HG03139 (cell line): ENCODE results near the gene ADD2.
"Not testable (repeated sequence)": the region's sequence is repeated elsewhere in the genome, so short reads cannot be mapped to it uniquely, and the experiment has no call there.

Source experiments
- ATAC-seq: cut with Tn5 transposase; IDR thresholded peaks from one replicate; pipeline ENCODE4 v1.9.1; 2021; ENCODE audit not compliant: unreplicated experiment

ADD2 gene

GRCh38 chr2:70676301-70677035, 91.5 kb downstream of the ADD2 start:
- ATAC-seq = no peak

GRCh38 chr2:70675862-70676261, 92.1 kb downstream of the ADD2 start:
- no peak for ATAC-seq

- no peak for ATAC-seq
Measured at GRCh38 chr2:70674636-70675430, 93.2 kb downstream of the ADD2 start.

- no peak for ATAC-seq
Measured at GRCh38 chr2:70673041-70673647, 94.9 kb downstream of the ADD2 start.

GRCh38 chr2:70671092-70671675, 96.8 kb downstream of the ADD2 start:
- ATAC-seq = no peak

- ATAC-seq = no peak
Measured at GRCh38 chr2:70670626-70671025, 97.4 kb downstream of the ADD2 start.

- no peak for ATAC-seq
Measured at GRCh38 chr2:70670202-70670601, 97.8 kb downstream of the ADD2 start.

- no peak for ATAC-seq
Measured at GRCh38 chr2:70668911-70669310, 99.1 kb downstream of the ADD2 start.

- ATAC-seq = no peak
Measured at GRCh38 chr2:70668432-70668831, 99.6 kb downstream of the ADD2 start.

- ATAC-seq = no peak
Measured at GRCh38 chr2:70664525-70664924, 103.5 kb downstream of the ADD2 start.

- ATAC-seq = no peak
Measured at GRCh38 chr2:70663411-70663810, 104.6 kb downstream of the ADD2 start.

- no peak for ATAC-seq
Measured at GRCh38 chr2:70659551-70659950, 108.4 kb downstream of the ADD2 start.

GRCh38 chr2:70658476-70658875, 109.5 kb downstream of the ADD2 start:
- ATAC-seq = no peak

- no peak for ATAC-seq
Measured at GRCh38 chr2:70657246-70657645, 110.8 kb downstream of the ADD2 start.

GRCh38 chr2:70656421-70657010, 111.5 kb downstream of the ADD2 start:
- ATAC-seq = no peak

- ATAC-seq = no peak
Measured at GRCh38 chr2:70655786-70656185, 112.2 kb downstream of the ADD2 start.

- not testable (repeated sequence) for ATAC-seq
Measured at GRCh38 chr2:70655211-70655610, 112.8 kb downstream of the ADD2 start.

GRCh38 chr2:70651727-70652126, 116.3 kb downstream of the ADD2 start:
- no peak for ATAC-seq

- no peak for ATAC-seq
Measured at GRCh38 chr2:70651014-70651413, 117.0 kb downstream of the ADD2 start.

GRCh38 chr2:70648961-70649360, 119.0 kb downstream of the ADD2 start:
- ATAC-seq = no peak

- ATAC-seq = no peak
Measured at GRCh38 chr2:70647873-70648481, 120.0 kb downstream of the ADD2 start.
